ENCODE measurements around the gene FAM168A. TPM values are rescaled to one million over a fixed set of nuclear protein-coding genes. Genes with fewer than 3 reads are reported as not detected.

The FAM168A gene
- total and polyA plus RNA-seq, 10 of the 15 experiments (the other 5 are each of a cell fraction or from before 2014, with no cell fraction given), result 1.7 to 20.0 (median 10.0) TPM

GRCh38 chr11:73404506-73405145, 193.3 kb downstream of the FAM168A start:
- H3K36me3 ChIP-seq (ENCODE audit: control insufficient read depth in 2 of 2, insufficient read depth in 2 of 2, low read length in 1 of 2), result peaks cover 9 to 21% of the 10 kb centered on the region in 2 experiments
- no peaks in the 10 kb centered on the region for H3K79me2 ChIP-seq (ENCODE audit: control insufficient read depth, insufficient read depth, low read length)
- H3K27me3 ChIP-seq (replicated peaks in 1 of 2; ENCODE audit: control insufficient read depth in 2 of 2, insufficient read depth in 2 of 2, low read length in 1 of 2), result no peaks in the 10 kb centered on the region
- CTCF ChIA-PET, result interaction anchor here (0.6 to 6.0 kb wide), 3 partner anchors 11 to 257 kb away, joined by 3 to 50 read pairs (median 6); no protein-coding TSS in a partner anchor
- intact Hi-C loops (cut with micrococcal nuclease; ENCODE audit: unreplicated experiment) (no loop called here), in situ Hi-C loops (cut with MboI) (loop anchor here (5.0 kb wide), 1 partner anchor 258 kb away; no protein-coding TSS in a partner anchor)
- POLR2A ChIA-PET, result no interaction called here
- FAIRE-seq (no peak), DNase-seq (ENCODE audit: low read depth, low spot score) (no peak), ATAC-seq (no peak)
- H4K20me1 ChIP-seq (ENCODE audit: control insufficient read depth, insufficient read depth), result no peaks in the 10 kb centered on the region
- H3K9ac ChIP-seq (ENCODE audit: control insufficient read depth, insufficient read depth, low read length), result no peak overlapping the region
- BruUV-seq (replicated peaks), result no TSS peak
- no peaks in the 10 kb centered on the region for H3K4me1 ChIP-seq (ENCODE audit: control insufficient read depth, insufficient read depth, low read length)
- RAD21 ChIA-PET (ENCODE audit: unreplicated experiment), result interaction anchor here (0.6 to 3.3 kb wide), 2 partner anchors 54 to 97 kb away, joined by 3 to 14 read pairs; no protein-coding TSS in a partner anchor
- WGBS (ENCODE audit: insufficient coverage, insufficient replicate concordance, low lambda C conversion rate, missing lambda C conversion rate), result 93% methylated on average over 5 of the region's 5 CpGs
- no peaks in the 10 kb centered on the region for H3K9me3 ChIP-seq (replicated peaks; ENCODE audit: control insufficient read depth, insufficient read depth, low read length)
- no peak overlapping the region for H2AFZ ChIP-seq (ENCODE audit: control insufficient read depth, low read depth, low read length)
- no peak overlapping the region for H3K4me3 ChIP-seq
- TF ChIP-seq, protein P1, sequence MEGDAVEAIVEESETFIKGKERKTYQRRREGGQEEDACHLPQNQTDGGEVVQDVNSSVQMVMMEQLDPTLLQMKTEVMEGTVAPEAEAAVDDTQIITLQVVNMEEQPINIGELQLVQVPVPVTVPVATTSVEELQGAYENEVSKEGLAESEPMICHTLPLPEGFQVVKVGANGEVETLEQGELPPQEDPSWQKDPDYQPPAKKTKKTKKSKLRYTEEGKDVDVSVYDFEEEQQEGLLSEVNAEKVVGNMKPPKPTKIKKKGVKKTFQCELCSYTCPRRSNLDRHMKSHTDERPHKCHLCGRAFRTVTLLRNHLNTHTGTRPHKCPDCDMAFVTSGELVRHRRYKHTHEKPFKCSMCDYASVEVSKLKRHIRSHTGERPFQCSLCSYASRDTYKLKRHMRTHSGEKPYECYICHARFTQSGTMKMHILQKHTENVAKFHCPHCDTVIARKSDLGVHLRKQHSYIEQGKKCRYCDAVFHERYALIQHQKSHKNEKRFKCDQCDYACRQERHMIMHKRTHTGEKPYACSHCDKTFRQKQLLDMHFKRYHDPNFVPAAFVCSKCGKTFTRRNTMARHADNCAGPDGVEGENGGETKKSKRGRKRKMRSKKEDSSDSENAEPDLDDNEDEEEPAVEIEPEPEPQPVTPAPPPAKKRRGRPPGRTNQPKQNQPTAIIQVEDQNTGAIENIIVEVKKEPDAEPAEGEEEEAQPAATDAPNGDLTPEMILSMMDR (IDR thresholded peaks at IDR 0.05 in 2 of 3, conservative IDR thresholded peaks at IDR 0.05 in 1 of 3; ENCODE audit: control insufficient read depth in 2 of 3, extremely low read depth in 1 of 3, insufficient read depth in 1 of 3, low read depth in 3 of 3, low read length in 3 of 3), result no peak
- TF ChIP-seq YY1 (IDR thresholded peaks at IDR 0.05; ENCODE audit: low read depth, low read length) (no peak), ZNF217 (IDR thresholded peaks at IDR 0.05) (no peak), MEF2A (IDR thresholded peaks at IDR 0.05; ENCODE audit: insufficient read depth, low read depth, low read length) (no peak), SIN3A (IDR thresholded peaks at IDR 0.05; ENCODE audit: low read depth, low read length) (no peak), GABPA (IDR thresholded peaks at IDR 0.05; ENCODE audit: low read depth) (no peak), YBX1 (IDR thresholded peaks at IDR 0.05) (no peak), LARP7 (IDR thresholded peaks at IDR 0.05) (no peak), E2F8 (IDR thresholded peaks at IDR 0.05; ENCODE audit: low read depth, partially characterized antibody) (no peak), NFYA (IDR thresholded peaks at IDR 0.05; ENCODE audit: borderline replicate concordance, low read depth, low read length) (no peak), POLR2AphosphoS2 (IDR thresholded peaks at IDR 0.05; ENCODE audit: low read depth, low read length) (no peak), RFX5 (IDR thresholded peaks at IDR 0.05; ENCODE audit: low read depth, low read length) (no peak), CBX3 (IDR thresholded peaks at IDR 0.05; ENCODE audit: borderline replicate concordance, low read depth) (no peak)
- TF ChIP-seq, protein P2, sequence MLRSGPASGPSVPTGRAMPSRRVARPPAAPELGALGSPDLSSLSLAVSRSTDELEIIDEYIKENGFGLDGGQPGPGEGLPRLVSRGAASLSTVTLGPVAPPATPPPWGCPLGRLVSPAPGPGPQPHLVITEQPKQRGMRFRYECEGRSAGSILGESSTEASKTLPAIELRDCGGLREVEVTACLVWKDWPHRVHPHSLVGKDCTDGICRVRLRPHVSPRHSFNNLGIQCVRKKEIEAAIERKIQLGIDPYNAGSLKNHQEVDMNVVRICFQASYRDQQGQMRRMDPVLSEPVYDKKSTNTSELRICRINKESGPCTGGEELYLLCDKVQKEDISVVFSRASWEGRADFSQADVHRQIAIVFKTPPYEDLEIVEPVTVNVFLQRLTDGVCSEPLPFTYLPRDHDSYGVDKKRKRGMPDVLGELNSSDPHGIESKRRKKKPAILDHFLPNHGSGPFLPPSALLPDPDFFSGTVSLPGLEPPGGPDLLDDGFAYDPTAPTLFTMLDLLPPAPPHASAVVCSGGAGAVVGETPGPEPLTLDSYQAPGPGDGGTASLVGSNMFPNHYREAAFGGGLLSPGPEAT (IDR thresholded peaks at IDR 0.05; ENCODE audit: low read depth), result no peak
- H3K27ac ChIP-seq (ENCODE audit: control insufficient read depth, insufficient read depth), result no peak overlapping the region
- SMC1A ChIA-PET (ENCODE audit: uncharacterized antibody, unreplicated experiment), result no interaction called here
- no peak overlapping the region for H3K4me2 ChIP-seq (ENCODE audit: control insufficient read depth, insufficient read depth)
